ENCODE data around the gene EIF5.

Gene EIF5

GRCh38 chr14:103370087-103370486, 36.0 kb downstream of the EIF5 start (continued):
- peak; percentile 92 for TF ChIP-seq ZNF518A (tag by site-specific recombination; conservative IDR thresholded peaks at IDR 0.05; ENCODE audit: low read depth)
- no peak for TF ChIP-seq PRDM2 (tag by site-specific recombination; IDR thresholded peaks at IDR 0.05; ENCODE audit: borderline replicate concordance)
- TF ChIP-seq ZSCAN30 (tag by site-specific recombination; IDR thresholded peaks at IDR 0.05), result no peak
- TF ChIP-seq OVOL3 (tag by site-specific recombination; IDR thresholded peaks at IDR 0.05), result no peak
- TF ChIP-seq AEBP2 (tag by site-specific recombination; IDR thresholded peaks at IDR 0.05; ENCODE audit: borderline replicate concordance), result 0 out of 2 replicates have a peak, but pooled peaks have one; percentile 51
- TF ChIP-seq ZNF600 (tag by site-specific recombination; IDR thresholded peaks at IDR 0.05), result no peak
- no peak for TF ChIP-seq ZNF311 (tag by site-specific recombination; IDR thresholded peaks at IDR 0.05; ENCODE audit: borderline replicate concordance)
- no peak for TF ChIP-seq ZNF24 (tag by site-specific recombination; IDR thresholded peaks at IDR 0.05)
- peak; percentile 92 for TF ChIP-seq ZNF202 (tag by site-specific recombination; IDR thresholded peaks at IDR 0.05; ENCODE audit: borderline replicate concordance)
- peak; percentile 22; the same call in 1 of the 2 replicates for TF ChIP-seq ZNF610 (tag by site-specific recombination; IDR thresholded peaks at IDR 0.05; ENCODE audit: borderline replicate concordance)
- 0 out of 2 replicates have a peak, but pooled peaks have one; percentile 33 for TF ChIP-seq ZNF223 (tag by site-specific recombination; IDR thresholded peaks at IDR 0.05)
- peak; percentile 77 for TF ChIP-seq ZBTB8A (tag by site-specific recombination; IDR thresholded peaks at IDR 0.05)
- 0 out of 2 replicates have a peak, but pooled peaks have one; percentile 47 for TF ChIP-seq ZBTB21 (tag by site-specific recombination; IDR thresholded peaks at IDR 0.05)
- TF ChIP-seq ZBTB6 (tag by site-specific recombination; IDR thresholded peaks at IDR 0.05), result no peak
- peak; percentile 26; the same call in 1 of the 2 replicates for TF ChIP-seq ZNF654 (tag by site-specific recombination; IDR thresholded peaks at IDR 0.05; ENCODE audit: low read depth)
- no peak for TF ChIP-seq ZNF621 (tag by site-specific recombination; IDR thresholded peaks at IDR 0.05)
- TF ChIP-seq ZNF175 (tag by site-specific recombination; IDR thresholded peaks at IDR 0.05), result no peak
- TF ChIP-seq ZNF341 (tag by site-specific recombination; IDR thresholded peaks at IDR 0.05; ENCODE audit: low read depth), result no peak
- TF ChIP-seq ZNF324 (tag by site-specific recombination; IDR thresholded peaks at IDR 0.05), result no peak
- TF ChIP-seq ZNF155 (tag by site-specific recombination; IDR thresholded peaks at IDR 0.05), result no peak
- no peak for TF ChIP-seq SETDB1 (IDR thresholded peaks at IDR 0.05; ENCODE audit: insufficient read length, low read length)
- peak; percentile 40; the same call in 1 of the 2 replicates for TF ChIP-seq ZNF629 (tag by site-specific recombination; IDR thresholded peaks at IDR 0.05)
- TF ChIP-seq ZNF555 (tag by site-specific recombination; conservative IDR thresholded peaks at IDR 0.05), result peak; percentile 89
- no peak for TF ChIP-seq ZNF549 (tag by site-specific recombination; IDR thresholded peaks at IDR 0.05)
- TF ChIP-seq ATF2 (tag by site-specific recombination; IDR thresholded peaks at IDR 0.05; ENCODE audit: low read depth), result no peak
